HG03342 (cell line): ENCODE measurements around the gene TELO2.
"Not testable (repeated sequence)": the region's sequence is repeated elsewhere in the genome, so short reads cannot be mapped to it uniquely, and the experiment has no call there.

ENCODE experiments used
- ATAC-seq: cut with Tn5 transposase; IDR thresholded peaks from one replicate; pipeline ENCODE4 v1.9.1; 2021; ENCODE audit warnings: mild to moderate bottlenecking, moderate library complexity; ENCODE audit not compliant: unreplicated experiment

Gene TELO2

DNA sequence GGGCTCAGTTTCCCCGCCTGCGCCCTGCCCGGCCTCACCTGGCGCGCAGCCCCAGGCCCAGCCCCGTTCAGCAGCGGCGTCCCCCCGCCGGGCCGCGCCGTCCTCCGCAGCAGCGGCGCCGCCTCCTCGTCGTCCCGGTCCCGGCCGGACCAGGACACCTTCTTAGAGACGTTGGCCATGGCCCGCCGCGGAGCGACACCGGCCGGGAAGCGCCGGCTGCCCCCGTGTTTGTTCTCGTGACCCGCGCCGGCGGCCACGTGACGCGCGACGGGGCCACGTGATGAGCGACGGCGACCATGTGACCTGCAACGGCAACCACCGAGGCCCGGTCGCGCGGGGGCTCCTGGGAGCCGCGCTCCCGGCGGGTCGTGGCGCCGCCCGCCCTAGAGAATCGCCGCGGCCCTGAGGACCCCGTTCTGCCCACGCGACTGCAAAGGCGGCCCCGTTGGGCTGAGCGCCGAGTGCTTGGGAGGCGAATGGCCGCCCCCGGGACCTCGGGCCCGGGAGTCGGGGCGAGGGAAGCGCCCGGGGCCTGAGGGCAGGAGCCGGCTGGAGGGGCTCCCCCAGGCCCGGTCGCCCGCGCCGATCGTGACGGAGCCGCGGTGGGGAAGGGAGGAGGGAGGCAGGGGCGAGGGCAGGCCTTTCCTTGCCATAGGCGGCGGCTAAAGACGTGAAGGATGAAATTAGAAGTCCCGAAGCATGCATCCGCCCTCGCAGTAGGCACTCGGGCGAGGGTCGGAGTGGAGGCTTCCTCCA lies 18.2 kb upstream of the TELO2 start, which contains the start of gene CLCN7:
TSS of gene CLCN7 (minus strand) at position 233 of the 756 bp plus-strand sequence. CDS start at position 179, 54 bp downstream.
- ATAC-seq, result peak; percentile 76

GRCh38 chr16:1475552-1476114 lies 17.5 kb upstream of the TELO2 start:
- ATAC-seq, result no peak

DNA sequence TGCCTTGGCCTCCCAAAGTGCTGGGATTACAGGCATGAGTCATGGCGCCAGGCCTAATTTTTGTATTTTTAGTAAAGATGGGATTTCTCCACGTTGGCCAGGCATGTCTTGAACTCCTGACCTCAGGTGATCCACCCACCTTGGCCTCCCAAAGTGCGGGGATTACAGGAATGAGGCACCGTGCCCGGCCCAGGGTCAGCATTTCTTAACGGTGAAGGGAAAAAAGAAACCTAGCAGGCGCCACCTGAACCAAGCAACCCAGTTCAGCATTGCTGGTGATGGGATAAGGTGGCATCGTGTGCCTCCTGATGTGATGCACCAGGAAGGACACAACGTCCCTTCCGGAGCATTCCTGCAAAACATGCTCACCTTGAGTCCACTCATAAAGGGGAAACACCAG lies 16.1 kb upstream of the TELO2 start:
- ATAC-seq, result no peak

DNA sequence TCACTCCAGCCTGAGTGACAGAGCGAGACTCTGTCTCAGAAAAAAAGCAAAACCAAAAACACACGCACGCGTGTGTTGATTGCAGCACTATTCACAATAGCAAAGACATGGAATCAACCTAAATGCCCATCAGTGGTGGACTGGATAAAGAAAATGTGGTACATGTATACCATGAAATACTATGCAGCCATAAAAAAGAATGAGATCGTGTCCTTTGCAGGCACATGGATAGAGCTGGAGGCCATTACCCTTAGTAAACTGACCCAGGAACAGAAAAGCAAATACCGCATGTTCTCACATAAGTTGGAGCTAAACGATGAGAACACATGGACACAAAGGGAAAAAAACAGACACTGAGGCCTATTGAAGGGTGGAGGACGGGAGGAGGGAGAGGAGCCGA lies 14.2 kb upstream of the TELO2 start:
- ATAC-seq, result not testable (repeated sequence)

DNA sequence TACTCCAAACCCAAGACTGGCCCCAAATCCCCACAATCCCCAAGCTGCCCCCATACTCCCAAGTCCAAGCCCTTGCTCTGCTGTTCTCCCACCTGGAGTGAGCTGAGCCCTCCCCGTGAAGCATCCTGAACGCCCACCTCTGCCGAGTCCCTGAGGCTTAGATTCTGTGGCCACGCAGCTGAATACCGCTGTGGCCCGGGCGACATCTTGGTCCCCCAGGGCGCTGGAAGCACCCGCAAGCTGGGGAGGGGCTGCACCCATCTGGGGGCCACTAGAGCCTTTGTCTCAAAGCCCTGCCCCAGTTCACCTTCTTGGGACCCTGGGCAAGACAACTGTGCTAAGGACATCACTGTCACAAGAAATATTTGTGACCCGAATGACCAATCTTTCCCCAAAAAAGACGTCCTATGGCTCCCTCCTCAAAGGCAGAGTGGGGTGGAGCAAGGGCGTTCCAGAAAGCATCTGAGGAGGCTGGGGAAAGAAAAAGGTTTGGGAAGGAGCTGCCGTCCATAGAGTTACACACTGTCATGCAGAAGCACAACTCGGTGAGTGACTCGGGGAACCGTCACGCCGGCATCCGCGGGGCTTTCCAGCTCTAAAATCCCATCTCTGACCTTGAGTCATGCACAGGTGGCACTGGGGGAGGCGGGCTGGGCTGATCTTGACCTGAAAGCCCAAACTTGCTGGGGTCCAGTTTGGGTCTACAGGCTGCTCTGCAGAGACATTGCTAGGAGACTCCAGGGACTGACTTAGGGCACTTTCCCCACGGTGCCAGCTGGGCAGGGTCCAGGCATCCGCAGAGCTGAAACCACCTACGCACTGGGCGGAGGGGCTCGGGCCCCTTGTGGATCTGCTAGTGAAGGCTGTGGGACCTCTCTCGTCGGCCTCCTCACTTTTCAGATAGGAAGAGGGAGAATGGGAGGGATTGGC lies 11.0 kb upstream of the TELO2 start:
- no peak for ATAC-seq

GRCh38 chr16:1485847-1486496 lies 7.2 kb upstream of the TELO2 start:
- no peak for ATAC-seq

- no peak for ATAC-seq
Observed at GRCh38 chr16:1486551-1487390, 6.4 kb upstream of the TELO2 start.

GRCh38 chr16:1487395-1488053 lies 5.6 kb upstream of the TELO2 start:
- no peak for ATAC-seq

DNA sequence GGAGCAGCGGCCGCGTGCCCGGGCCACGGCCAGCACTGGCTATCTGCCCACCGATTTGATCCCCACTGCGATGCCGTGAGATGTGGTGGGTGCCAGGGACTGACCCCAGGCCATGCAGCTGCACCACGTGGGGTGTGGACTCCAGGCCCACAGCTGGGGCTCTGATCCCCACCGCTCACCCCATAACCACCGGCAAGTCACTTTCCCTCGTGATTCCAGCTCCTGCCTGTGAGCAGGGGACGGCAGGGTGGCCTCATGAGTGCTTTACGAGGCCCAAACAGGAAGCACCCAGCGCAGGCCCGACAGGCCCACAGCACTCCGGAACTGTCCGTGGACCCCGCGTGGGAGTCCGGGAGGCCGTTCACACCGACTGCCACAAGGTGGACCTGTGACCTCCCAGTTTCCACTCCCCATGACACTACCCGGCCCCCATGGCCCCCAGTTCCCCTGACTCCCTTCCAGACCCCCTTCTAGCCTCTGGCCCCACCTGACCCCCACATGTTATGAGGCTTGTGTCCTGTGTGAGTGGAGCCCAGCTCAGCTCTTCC lies 5.0 kb upstream of the TELO2 start:
- ATAC-seq, result no peak

GRCh38 chr16:1488619-1489018 lies 4.5 kb upstream of the TELO2 start, which contains the start of gene PTX4:
PTX4 (minus strand) TSS chr16:1488944; CDS start chr16:1488909, 35 bp downstream.
- no peak for ATAC-seq

DNA sequence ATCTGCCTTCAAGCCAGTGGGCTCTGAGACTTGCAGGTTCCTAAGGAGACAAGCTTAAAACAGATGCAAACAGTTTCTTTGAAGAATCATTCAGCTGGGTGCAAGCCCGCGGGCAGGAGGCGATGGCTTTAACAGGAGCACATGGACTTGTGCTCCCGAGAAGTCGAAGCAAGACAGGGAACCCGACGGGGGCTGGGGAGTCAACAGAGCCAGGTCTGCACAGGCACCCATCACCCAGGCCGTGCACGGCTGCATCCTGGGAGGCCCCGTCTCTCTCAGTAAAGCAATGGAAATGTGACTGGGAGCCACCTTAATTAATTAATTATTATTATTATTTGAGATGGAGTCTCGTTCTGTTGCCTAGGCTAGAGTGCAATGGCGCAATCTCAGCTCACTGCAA lies 4.1 kb upstream of the TELO2 start:
- ATAC-seq, result no peak

DNA sequence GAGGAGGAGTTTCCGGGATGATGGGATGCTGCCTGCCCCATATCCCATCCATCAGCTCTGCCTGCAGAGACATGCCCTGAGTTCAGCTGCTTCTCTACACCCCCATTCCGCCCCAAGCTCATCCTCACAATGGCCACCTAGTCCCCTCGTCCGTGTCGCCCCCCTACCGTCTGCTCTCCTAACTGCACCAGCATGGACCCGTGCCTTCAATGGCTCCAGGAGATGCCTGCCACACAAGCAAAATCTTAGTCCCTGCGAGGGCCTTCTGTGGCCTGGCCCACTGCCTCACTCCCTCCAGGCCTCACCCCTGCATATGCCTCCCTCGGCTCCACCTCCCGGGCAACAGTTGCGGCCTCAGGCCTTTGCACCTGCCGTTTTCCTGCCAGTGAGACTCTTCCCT lies 1.8 kb upstream of the TELO2 start:
- ATAC-seq, result no peak

- ATAC-seq, result no peak
Observed at GRCh38 chr16:1492082-1492922, 858 bp upstream of the TELO2 start.

GRCh38 chr16:1493746-1494094 lies 560 bp downstream of the TELO2 start:
- ATAC-seq, result no peak

GRCh38 chr16:1494129-1494640 lies 1.0 kb downstream of the TELO2 start:
- no peak for ATAC-seq

DNA sequence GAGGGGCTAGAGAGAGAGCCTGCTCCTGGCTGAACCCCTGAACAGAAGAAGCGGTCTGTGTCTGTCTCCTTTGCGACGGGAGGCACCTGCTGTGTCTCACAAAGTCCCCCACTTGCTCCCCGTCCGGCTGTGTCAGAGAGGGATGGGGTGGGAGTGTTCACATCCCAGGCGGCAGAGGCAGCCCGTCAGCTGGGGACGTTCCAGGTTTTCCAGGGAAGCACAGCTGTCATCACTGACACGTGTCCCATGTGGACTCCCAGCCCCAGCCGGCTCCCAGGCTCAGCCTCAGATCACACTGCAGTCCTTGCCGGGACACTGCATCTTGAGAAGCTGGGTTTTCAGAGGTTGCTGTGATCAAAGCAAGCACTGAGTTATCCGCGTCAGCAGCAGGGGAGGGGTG lies 1.6 kb downstream of the TELO2 start:
- ATAC-seq, result no peak

DNA sequence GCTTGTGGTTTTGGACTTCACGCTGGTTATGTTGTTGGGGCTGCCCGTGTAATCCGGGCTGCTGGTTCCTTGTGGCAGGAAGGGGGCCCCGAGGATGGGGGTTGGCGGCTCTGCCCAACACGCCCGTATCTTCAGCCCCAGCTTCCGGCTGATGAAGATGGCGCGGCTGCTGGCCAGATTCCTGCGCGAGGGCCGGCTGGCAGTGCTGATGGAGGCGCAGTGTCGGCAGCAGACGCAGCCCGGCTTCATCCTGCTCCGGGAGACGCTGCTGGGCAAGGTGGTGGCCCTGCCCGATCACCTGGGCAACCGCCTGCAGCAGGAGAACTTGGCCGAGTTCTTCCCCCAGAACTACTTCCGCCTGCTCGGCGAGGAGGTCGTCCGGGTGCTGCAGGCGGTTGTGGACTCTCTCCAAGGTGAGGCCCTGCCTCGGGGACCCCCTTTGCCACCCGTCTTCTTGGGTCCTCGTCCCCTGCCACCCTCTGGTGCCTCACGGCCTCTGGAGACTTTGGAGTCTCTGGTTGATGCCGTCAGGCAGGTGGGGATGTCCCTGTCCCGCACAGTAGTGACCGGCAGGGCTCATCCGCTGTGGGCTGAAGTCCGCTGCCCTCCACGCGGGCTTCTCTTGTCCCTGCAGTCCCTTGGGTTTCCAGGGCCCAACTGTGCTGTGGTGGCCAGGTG lies 2.2 kb downstream of the TELO2 start:
- ATAC-seq, result no peak

DNA sequence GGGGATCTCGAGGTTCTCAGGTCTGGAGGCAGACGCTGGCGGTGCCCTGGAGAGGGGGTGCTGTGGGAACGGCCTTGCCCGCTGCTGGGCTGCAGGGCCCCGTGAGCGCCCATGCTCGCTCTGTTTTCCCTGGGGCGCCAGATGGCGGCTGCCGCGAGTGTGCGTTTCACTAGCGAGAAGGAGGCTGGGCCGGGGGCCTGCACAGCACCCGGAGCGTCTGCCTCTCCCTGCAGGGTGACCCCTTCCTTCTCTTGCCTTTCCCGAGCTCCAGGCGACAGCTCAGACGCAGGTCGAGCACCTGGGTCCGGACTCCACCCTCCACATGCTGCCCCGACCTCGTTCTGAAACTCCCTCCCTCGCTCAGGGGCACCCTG lies 2.7 kb downstream of the TELO2 start:
- no peak for ATAC-seq
